ENCODE results near the gene LAMP2.
A peak's percentile ranks its signal among the peaks of the same experiment; 100 is the strongest.

Gene LAMP2

DNA sequence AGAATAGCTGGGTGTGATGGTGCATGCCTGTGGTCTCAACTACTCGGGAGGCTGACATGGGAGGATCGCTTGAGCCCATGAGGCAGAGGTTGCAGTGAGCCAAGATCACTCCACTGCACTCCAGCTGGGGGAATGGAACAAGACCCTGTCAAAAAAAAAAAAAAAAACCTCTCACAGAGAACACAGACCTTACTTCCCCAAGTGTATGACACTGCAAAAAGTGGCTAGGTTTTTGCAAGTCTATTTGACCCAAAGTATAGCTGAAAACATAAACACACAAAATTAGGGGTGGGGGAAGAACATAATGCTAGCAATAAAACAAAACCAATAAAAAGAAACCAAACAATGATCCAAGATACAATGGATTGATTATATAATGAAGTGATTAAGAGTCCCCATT, 6.7 kb downstream of the LAMP2 start:
- TF ChIP-seq, protein P1, sequence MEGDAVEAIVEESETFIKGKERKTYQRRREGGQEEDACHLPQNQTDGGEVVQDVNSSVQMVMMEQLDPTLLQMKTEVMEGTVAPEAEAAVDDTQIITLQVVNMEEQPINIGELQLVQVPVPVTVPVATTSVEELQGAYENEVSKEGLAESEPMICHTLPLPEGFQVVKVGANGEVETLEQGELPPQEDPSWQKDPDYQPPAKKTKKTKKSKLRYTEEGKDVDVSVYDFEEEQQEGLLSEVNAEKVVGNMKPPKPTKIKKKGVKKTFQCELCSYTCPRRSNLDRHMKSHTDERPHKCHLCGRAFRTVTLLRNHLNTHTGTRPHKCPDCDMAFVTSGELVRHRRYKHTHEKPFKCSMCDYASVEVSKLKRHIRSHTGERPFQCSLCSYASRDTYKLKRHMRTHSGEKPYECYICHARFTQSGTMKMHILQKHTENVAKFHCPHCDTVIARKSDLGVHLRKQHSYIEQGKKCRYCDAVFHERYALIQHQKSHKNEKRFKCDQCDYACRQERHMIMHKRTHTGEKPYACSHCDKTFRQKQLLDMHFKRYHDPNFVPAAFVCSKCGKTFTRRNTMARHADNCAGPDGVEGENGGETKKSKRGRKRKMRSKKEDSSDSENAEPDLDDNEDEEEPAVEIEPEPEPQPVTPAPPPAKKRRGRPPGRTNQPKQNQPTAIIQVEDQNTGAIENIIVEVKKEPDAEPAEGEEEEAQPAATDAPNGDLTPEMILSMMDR (conservative IDR thresholded peaks at IDR 0.05; ENCODE audit: control insufficient read depth, insufficient read depth, low read depth, low read length): no peak
- no peak overlapping the region for H3K4me3 ChIP-seq (ENCODE audit: control insufficient read depth, low read depth, low read length)
- DNase-seq (ENCODE audit: low read depth): no peak

DNA sequence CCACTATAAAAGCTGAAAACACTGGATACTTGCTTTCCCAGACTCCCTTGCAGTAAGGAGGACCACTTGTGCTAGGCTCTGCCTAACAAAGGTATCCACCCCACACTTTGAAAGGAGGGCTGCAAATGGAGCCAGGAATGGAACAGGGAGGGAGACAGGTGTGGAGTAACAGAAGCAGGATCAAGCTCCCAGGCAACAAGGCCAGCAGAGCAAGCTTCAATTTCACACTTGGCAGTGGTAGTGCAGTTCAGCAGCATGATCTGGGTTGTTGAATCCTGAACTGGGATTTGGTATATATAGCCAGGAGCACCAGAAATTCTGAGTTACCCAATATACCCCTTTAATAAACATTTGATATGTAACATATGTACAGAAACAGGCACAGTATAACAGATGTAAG, 9.8 kb downstream of the LAMP2 start:
- TF ChIP-seq, protein P1 (conservative IDR thresholded peaks at IDR 0.05; ENCODE audit: control insufficient read depth, insufficient read depth, low read depth, low read length): no peak
- no peak overlapping the region for H3K4me3 ChIP-seq (ENCODE audit: control insufficient read depth, low read depth, low read length)
- DNase-seq (ENCODE audit: low read depth): no peak

DNA sequence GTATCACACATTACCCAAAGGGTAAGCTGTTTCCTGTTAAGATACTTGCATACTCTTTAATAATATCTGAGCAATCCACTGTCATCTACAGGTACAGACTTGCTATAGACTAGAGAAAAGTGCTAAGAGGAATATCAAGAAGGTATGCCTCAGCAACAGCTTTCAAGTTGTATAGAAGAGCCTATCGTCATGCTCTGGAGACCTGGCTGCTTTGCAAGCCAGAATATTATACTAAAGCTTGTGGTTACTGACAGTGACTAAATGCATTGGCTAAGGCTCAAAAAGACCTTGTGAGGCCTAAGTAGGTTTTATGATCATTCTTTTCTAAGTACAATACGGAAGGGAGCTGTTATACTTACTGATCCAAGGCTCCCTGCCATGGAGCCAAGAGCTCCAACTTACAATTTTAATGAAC, 11.3 kb downstream of the LAMP2 start:
- no peak overlapping the region for H3K4me3 ChIP-seq (ENCODE audit: control insufficient read depth, low read depth, low read length)
- TF ChIP-seq, protein P1 (conservative IDR thresholded peaks at IDR 0.05; ENCODE audit: control insufficient read depth, insufficient read depth, low read depth, low read length): no peak
- DNase-seq (ENCODE audit: low read depth): peak; percentile 92

DNA sequence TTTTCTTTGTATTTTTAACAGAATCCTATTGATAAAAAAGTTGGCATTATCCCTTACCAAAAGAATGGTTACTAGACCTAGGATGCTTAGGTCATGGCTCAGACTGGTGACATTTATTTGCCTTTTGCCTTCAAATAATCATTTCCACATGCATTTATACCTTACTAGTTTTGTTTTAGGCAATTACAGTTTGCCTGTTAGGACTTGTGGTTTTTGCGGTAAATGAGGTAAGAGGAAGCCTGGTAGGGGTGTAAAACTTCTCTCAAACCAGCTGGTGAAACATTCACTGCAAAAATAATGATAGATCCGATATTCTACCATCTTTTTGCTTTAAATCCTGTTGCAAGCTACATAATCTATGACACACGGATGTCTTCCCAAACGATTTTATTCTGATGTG, 12.1 kb downstream of the LAMP2 start:
- TF ChIP-seq, protein P1 (conservative IDR thresholded peaks at IDR 0.05; ENCODE audit: control insufficient read depth, insufficient read depth, low read depth, low read length): no peak

DNA sequence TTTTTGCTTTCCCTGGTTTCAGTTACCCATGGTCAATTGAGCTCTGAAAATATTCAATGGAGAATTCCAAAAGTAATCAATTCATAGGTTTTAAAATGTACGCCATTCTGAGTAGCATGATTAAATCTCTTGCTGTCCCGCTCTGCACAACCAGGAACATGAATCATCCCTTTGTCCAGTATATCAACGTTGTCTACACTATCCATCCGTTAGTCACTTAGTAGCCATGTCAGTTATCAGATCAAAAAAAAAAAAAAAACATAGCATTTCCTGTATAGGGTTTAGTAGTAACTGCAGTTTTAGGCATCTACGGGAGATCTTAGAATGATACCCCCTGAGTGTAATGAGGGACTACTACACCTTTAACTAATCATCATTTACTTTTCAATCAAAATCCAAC, 15.1 kb downstream of the LAMP2 start:
- TF ChIP-seq, protein P1 (conservative IDR thresholded peaks at IDR 0.05; ENCODE audit: control insufficient read depth, insufficient read depth, low read depth, low read length): no peak
- DNase-seq (ENCODE audit: low read depth): peak; percentile 20
- H3K4me3 ChIP-seq (ENCODE audit: control insufficient read depth, low read depth, low read length): no peak overlapping the region

More for the DNA sequence above, 12.1 kb downstream of the LAMP2 start:
- H3K4me3 ChIP-seq (ENCODE audit: control insufficient read depth, low read depth, low read length): no peak overlapping the region
- peak; percentile 81 for DNase-seq (ENCODE audit: low read depth)

DNA sequence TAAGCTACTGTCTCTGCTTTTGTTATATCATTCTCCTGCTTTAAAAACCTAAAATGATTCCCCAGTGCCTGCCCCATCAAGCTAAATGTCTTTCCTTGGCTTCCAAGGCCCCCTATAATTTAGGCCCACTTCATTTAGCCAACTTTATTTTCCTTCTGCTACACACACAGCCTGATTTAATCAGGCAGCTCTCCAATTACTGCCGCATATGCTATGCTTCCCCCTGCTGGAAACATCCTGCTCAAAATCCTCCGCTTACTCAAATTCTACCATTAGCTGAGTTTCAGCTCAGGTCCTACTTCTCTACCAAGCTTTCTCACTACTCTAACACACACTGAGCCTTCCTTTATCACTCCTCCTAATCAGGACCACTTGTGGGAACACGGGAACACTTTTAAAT, 17.0 kb downstream of the LAMP2 start:
- TF ChIP-seq, protein P1 (conservative IDR thresholded peaks at IDR 0.05; ENCODE audit: control insufficient read depth, insufficient read depth, low read depth, low read length): peak; percentile 56
- DNase-seq (ENCODE audit: low read depth): peak; percentile 52
- no peak overlapping the region for H3K4me3 ChIP-seq (ENCODE audit: control insufficient read depth, low read depth, low read length)

DNA sequence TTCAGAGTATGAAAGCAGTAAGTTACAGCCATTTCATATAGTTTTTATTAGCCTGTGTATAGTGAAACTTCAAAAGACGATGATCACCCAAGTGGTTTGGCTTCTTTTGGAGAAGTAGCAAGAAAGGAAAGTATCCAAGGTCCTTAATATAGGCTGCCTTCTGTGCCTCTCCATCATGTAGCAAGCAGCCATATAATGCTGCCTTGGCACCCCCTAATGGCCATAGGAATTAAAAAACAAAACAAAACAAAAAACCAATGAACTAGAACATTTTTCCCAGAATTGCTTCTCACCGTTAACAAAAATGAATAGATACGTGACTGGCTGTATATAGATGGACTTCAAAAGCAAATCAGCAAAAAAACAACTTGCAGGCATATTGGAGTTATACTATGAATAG, 18.9 kb downstream of the LAMP2 start:
- no peak overlapping the region for H3K4me3 ChIP-seq (ENCODE audit: control insufficient read depth, low read depth, low read length)
- no peak for DNase-seq (ENCODE audit: low read depth)
- TF ChIP-seq, protein P1 (conservative IDR thresholded peaks at IDR 0.05; ENCODE audit: control insufficient read depth, insufficient read depth, low read depth, low read length): peak; percentile 33

Measured in fibroblast of mammary gland (primary cell).